HepG2 (cell line): Measurements from ENCODE around the gene PLEKHN1. TPM values are rescaled to one million over a fixed set of nuclear protein-coding genes. Genes with fewer than 3 reads are reported as not detected.

Experiments
- HOXD1 ChIP-seq: sonication (generic); formaldehyde crosslinking; IDR thresholded peaks from 2 replicates; pipeline ENCODE4 v1.5.0; 2020; ENCODE audit warnings: missing genetic modification reagents
- MEIS2 ChIP-seq: sonication (generic); formaldehyde crosslinking; IDR thresholded peaks from 2 replicates; pipeline ENCODE4 v1.9.0; 2021; ENCODE audit warnings: mild to moderate bottlenecking, missing genetic modification reagents
- NRL ChIP-seq: sonication (generic); formaldehyde crosslinking; IDR thresholded peaks from 2 replicates; pipeline ENCODE4 v1.5.0; 2020; ENCODE audit warnings: missing genetic modification reagents, mild to moderate bottlenecking, moderate library complexity, borderline replicate concordance
- PHF21A ChIP-seq: sonication (generic); formaldehyde crosslinking; IDR thresholded peaks from 2 replicates; pipeline ENCODE4 v1.5.0; 2020; ENCODE audit warnings: mild to moderate bottlenecking, missing genetic modification reagents
- RARA ChIP-seq: IDR thresholded peaks from 2 replicates; pipeline ENCODE4 v1.6.1; 2016; ENCODE audit warnings: missing genetic modification reagents, missing compliant biosample characterization
- RBM39 ChIP-seq: fragments of 200-400 bp; formaldehyde crosslinking; IDR thresholded peaks from one replicate; pipeline ENCODE4 v1.6.1; 2018; ENCODE audit warnings: antibody characterized with exemption, mild to moderate bottlenecking, low read depth, low read length; ENCODE audit not compliant: poor library complexity, severe bottlenecking
- SMAD1 ChIP-seq: sonication (generic); formaldehyde crosslinking; IDR thresholded peaks from 2 replicates; pipeline ENCODE4 v1.4.0; 2020; ENCODE audit warnings: missing genetic modification reagents, low read depth, mild to moderate bottlenecking, borderline replicate concordance
- STAT5B ChIP-seq: sonication (generic); formaldehyde crosslinking; IDR thresholded peaks from 2 replicates; pipeline ENCODE4 v1.4.0; 2020; ENCODE audit warnings: missing genetic modification reagents
- WIZ ChIP-seq: sonication (generic); formaldehyde crosslinking; IDR thresholded peaks from 2 replicates; pipeline ENCODE4 v1.5.1; 2020; ENCODE audit warnings: mild to moderate bottlenecking, missing genetic modification reagents
- ZNF460 ChIP-seq: sonication (generic); formaldehyde crosslinking; IDR thresholded peaks from 2 replicates; pipeline ENCODE4 v1.5.1; 2020; ENCODE audit warnings: missing genetic modification reagents, mild to moderate bottlenecking, borderline replicate concordance
- ZNF549 ChIP-seq: sonication (generic); formaldehyde crosslinking; IDR thresholded peaks from 2 replicates; pipeline ENCODE4 v1.5.0; 2020; ENCODE audit warnings: missing genetic modification reagents
- ZNF670 ChIP-seq: sonication (generic); formaldehyde crosslinking; IDR thresholded peaks from 2 replicates; pipeline ENCODE4 v1.8.0; 2022; ENCODE audit warnings: mild to moderate bottlenecking, missing genetic modification reagents, borderline replicate concordance
- ZNF816 ChIP-seq: sonication (generic); formaldehyde crosslinking; IDR thresholded peaks from 2 replicates; pipeline ENCODE4 v1.8.0; 2022; ENCODE audit warnings: missing genetic modification reagents, mild to moderate bottlenecking, borderline replicate concordance
- polyA plus RNA-seq, 8 experiments: library from polyadenylated mRNA; depleted of rRNA in 3 of 8; stranded (reverse) in 7 of 8; unstranded in 1 of 8; fragments of >200 nt; fragmentation: Illumina TruSeq in 4 of 8; extraction: Trizol in 4 of 8; gene quantifications; 2 replicates each; pipeline versions ENCODE4 v1.2.1 to v1.2.3, GENCODE V29; 2011 to 2016; ENCODE audit warnings: low read depth in 4 of 8, missing spikeins in 1 of 8, mixed read lengths in 1 of 8; ENCODE audit not compliant: insufficient read depth in 1 of 8
- total RNA-seq, 5 experiments: library from RNA; depleted of rRNA; stranded (reverse); fragments of >200 nt; fragmentation: Illumina TruSeq; extraction: Trizol; gene quantifications; 2 replicates each; pipeline ENCODE4 v1.2.3, GENCODE V29; 2016; ENCODE audit warnings: low read depth in 1 of 5
- TF ChIP-seq, protein P1 (sequence below): sonication (generic); formaldehyde crosslinking; IDR thresholded peaks from 2 replicates; pipeline ENCODE4 v1.8.0; 2022; ENCODE audit warnings: mild to moderate bottlenecking, missing genetic modification reagents
- TF ChIP-seq, protein P2 (sequence below): IDR thresholded peaks from 2 replicates; pipeline ENCODE4 v1.6.1; 2018; ENCODE audit warnings: missing genetic modification reagents, mild to moderate bottlenecking, missing compliant biosample characterization
- TF ChIP-seq, protein P3 (sequence below): sonication (generic); formaldehyde crosslinking; IDR thresholded peaks from 2 replicates; pipeline ENCODE4 v1.4.0; 2020; ENCODE audit warnings: mild to moderate bottlenecking, missing genetic modification reagents
- TF ChIP-seq, protein P4 (sequence below): sonication (generic); formaldehyde crosslinking; IDR thresholded peaks from 2 replicates; pipeline ENCODE4 v1.5.0; 2020; ENCODE audit warnings: mild to moderate bottlenecking, missing genetic modification reagents, moderate library complexity
- TF ChIP-seq, protein P5 (sequence below): sonication (generic); formaldehyde crosslinking; IDR thresholded peaks from 2 replicates; pipeline ENCODE4 v1.5.1; 2020; ENCODE audit warnings: mild to moderate bottlenecking, missing genetic modification reagents, moderate library complexity

PLEKHN1 gene
- total and polyA plus RNA-seq, 2 of the 13 experiments (the other 11 are each of a cell fraction or from before 2014, with no cell fraction given): 0.42 to 0.58 TPM

DNA sequence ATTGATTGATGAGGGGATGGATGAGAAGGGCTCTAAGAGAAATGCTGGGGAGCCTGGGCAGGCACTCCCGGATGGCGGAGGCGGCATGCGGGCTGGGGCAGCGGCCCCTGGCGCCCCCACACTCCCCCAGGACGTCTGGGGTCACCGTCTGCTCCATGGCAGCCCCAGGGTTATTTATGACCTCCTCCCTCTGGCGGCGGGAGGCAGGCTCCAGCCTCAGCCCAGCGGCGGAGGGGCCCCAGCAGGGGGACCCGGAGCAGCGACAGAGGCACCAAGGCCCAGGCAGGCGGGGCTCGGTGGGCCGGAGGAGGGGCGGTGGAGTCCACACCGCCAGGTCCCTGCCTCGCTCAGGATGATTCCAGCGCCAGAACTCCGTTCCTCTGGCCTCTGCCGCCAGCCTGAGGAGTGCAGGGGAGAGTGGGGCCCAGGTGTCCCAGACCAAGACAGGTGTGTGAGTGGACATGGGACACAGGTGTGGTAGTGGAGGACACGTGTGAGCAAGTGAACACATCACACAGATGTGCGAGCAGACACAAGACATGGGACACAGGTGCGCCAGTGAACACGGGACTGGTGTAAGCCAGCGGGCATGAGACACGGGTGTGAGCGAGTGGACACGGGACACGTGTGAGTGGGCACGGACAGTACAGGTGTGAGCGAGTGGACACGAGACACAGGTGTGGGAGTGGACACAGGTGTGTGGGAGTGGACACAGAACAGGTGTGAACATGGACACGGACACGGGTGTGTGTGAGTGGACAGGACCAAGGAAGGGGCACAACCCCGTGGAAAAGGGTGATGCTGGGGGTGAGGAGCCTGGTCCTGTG is 45.1 kb upstream of the PLEKHN1 start (continued):
- TF ChIP-seq, protein P1, sequence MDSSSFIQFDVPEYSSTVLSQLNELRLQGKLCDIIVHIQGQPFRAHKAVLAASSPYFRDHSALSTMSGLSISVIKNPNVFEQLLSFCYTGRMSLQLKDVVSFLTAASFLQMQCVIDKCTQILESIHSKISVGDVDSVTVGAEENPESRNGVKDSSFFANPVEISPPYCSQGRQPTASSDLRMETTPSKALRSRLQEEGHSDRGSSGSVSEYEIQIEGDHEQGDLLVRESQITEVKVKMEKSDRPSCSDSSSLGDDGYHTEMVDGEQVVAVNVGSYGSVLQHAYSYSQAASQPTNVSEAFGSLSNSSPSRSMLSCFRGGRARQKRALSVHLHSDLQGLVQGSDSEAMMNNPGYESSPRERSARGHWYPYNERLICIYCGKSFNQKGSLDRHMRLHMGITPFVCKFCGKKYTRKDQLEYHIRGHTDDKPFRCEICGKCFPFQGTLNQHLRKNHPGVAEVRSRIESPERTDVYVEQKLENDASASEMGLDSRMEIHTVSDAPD: no peak
- TF ChIP-seq ZNF816 (CRISPR knock-in tag) (no peak), STAT5B (CRISPR knock-in tag) (no peak), ZNF670 (CRISPR knock-in tag) (no peak), PHF21A (CRISPR knock-in tag) (peak; percentile 62), ZNF460 (CRISPR knock-in tag) (no peak), MEIS2 (CRISPR knock-in tag) (no peak), RARA (CRISPR knock-in tag) (no peak), ZNF549 (no peak), RBM39 (peak; percentile 71), SMAD1 (no peak), WIZ (no peak), HOXD1 (CRISPR knock-in tag) (no peak), NRL (CRISPR knock-in tag) (no peak)
- TF ChIP-seq, protein P2, sequence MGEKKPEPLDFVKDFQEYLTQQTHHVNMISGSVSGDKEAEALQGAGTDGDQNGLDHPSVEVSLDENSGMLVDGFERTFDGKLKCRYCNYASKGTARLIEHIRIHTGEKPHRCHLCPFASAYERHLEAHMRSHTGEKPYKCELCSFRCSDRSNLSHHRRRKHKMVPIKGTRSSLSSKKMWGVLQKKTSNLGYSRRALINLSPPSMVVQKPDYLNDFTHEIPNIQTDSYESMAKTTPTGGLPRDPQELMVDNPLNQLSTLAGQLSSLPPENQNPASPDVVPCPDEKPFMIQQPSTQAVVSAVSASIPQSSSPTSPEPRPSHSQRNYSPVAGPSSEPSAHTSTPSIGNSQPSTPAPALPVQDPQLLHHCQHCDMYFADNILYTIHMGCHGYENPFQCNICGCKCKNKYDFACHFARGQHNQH: no peak; the same call in 1 of the 2 replicates
- TF ChIP-seq, protein P3, sequence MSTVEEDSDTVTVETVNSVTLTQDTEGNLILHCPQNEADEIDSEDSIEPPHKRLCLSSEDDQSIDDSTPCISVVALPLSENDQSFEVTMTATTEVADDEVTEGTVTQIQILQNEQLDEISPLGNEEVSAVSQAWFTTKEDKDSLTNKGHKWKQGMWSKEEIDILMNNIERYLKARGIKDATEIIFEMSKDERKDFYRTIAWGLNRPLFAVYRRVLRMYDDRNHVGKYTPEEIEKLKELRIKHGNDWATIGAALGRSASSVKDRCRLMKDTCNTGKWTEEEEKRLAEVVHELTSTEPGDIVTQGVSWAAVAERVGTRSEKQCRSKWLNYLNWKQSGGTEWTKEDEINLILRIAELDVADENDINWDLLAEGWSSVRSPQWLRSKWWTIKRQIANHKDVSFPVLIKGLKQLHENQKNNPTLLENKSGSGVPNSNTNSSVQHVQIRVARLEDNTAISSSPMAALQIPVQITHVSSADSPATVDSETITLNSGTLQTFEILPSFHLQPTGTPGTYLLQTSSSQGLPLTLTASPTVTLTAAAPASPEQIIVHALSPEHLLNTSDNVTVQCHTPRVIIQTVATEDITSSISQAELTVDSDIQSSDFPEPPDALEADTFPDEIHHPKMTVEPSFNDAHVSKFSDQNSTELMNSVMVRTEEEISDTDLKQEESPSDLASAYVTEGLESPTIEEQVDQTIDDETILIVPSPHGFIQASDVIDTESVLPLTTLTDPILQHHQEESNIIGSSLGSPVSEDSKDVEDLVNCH (CRISPR knock-in tag): no peak
- TF ChIP-seq, protein P4, sequence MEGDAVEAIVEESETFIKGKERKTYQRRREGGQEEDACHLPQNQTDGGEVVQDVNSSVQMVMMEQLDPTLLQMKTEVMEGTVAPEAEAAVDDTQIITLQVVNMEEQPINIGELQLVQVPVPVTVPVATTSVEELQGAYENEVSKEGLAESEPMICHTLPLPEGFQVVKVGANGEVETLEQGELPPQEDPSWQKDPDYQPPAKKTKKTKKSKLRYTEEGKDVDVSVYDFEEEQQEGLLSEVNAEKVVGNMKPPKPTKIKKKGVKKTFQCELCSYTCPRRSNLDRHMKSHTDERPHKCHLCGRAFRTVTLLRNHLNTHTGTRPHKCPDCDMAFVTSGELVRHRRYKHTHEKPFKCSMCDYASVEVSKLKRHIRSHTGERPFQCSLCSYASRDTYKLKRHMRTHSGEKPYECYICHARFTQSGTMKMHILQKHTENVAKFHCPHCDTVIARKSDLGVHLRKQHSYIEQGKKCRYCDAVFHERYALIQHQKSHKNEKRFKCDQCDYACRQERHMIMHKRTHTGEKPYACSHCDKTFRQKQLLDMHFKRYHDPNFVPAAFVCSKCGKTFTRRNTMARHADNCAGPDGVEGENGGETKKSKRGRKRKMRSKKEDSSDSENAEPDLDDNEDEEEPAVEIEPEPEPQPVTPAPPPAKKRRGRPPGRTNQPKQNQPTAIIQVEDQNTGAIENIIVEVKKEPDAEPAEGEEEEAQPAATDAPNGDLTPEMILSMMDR (CRISPR knock-in tag): peak; percentile 57
- TF ChIP-seq, protein P5, sequence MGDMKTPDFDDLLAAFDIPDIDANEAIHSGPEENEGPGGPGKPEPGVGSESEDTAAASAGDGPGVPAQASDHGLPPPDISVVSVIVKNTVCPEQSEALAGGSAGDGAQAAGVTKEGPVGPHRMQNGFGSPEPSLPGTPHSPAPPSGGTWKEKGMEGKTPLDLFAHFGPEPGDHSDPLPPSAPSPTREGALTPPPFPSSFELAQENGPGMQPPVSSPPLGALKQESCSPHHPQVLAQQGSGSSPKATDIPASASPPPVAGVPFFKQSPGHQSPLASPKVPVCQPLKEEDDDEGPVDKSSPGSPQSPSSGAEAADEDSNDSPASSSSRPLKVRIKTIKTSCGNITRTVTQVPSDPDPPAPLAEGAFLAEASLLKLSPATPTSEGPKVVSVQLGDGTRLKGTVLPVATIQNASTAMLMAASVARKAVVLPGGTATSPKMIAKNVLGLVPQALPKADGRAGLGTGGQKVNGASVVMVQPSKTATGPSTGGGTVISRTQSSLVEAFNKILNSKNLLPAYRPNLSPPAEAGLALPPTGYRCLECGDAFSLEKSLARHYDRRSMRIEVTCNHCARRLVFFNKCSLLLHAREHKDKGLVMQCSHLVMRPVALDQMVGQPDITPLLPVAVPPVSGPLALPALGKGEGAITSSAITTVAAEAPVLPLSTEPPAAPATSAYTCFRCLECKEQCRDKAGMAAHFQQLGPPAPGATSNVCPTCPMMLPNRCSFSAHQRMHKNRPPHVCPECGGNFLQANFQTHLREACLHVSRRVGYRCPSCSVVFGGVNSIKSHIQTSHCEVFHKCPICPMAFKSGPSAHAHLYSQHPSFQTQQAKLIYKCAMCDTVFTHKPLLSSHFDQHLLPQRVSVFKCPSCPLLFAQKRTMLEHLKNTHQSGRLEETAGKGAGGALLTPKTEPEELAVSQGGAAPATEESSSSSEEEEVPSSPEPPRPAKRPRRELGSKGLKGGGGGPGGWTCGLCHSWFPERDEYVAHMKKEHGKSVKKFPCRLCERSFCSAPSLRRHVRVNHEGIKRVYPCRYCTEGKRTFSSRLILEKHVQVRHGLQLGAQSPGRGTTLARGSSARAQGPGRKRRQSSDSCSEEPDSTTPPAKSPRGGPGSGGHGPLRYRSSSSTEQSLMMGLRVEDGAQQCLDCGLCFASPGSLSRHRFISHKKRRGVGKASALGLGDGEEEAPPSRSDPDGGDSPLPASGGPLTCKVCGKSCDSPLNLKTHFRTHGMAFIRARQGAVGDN (CRISPR knock-in tag): peak; percentile 28; the same call in 1 of the 2 replicates
